NCI-H774 (cell line): ENCODE results near the gene NOCT.
"Not testable (repeated sequence)": the region's sequence is repeated elsewhere in the genome, so short reads cannot be mapped to it uniquely, and the experiment has no call there.

Experiments used
- DNase-seq: peaks from one replicate; lab custom pipeline; 2025; lab: John Stamatoyannopoulos, UW

NOCT gene

DNA sequence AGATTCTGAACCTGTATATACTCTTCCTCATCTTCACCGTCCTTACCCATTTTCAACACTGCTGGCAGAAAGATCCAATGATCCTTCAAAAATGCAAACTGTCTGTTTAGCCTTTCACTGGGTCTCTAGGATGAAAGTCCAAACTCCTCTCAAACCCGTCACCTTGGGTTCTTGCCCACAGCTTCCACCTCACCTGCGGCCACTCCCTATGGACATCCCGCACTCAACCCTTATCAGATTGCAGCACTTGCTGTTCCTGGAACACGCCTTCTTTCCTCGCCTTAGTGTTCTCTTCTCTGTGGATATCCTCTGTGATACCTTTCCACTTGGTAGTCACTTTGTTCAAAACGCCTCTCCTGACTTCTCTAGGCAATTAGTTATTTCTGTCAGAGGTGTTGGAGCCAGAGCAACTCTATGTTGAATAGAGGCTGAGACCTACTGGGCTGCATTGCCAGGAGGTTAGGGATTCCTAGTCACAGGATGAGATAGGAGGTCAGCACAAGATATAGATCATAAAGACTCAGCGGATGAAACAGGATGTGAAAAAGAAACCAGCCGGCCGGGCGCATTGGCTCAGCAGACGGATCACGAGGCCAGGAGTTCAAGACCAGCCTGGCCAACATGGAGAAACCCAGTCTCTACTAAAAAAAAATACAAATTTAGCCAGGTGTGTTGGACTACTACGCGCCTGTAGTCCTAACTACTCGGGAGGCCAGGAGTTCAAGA, 4.2 kb upstream of the NOCT start:
- no peak for DNase-seq

DNA sequence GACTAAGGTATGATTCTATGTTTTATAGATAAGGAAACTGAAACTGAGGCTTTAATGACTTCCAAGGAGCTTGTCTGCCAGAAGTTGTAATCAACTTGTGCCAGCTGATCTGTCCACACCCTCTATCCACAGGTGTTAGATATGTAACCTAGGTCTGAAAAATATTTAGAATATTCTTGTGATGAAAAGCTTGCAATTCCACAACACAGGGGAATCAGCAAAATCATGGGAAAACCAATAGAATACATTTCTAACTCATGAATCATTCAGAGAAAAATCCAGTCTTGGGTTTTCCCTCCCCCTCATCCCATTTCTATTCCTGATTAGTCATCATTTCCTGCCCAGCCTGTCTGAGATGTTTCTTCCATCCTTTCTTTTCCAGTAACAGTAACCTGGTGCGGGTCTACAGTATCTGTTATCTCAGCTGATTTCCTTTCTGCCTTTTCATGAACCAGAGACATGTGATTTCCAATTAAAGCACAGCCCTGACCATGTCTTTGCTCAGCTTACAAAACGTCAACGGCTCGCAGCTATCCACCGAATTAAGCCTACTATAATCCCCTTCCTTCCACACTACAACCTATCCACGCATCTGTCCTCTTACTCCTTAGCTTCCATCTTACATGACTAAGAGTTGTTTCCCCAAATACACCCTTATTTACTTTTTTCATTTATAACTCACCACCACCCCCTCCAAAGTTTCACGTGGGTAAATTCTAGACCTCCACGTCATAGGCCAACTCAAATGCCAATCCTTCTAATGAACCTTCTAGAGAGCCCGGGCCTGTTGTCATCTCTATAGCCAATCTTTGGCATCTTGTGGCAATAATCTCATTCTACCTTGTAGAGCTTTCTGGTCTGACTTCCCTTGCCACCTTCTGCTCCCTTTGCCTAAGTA, 961 bp upstream of the NOCT start:
- no peak for DNase-seq

DNA sequence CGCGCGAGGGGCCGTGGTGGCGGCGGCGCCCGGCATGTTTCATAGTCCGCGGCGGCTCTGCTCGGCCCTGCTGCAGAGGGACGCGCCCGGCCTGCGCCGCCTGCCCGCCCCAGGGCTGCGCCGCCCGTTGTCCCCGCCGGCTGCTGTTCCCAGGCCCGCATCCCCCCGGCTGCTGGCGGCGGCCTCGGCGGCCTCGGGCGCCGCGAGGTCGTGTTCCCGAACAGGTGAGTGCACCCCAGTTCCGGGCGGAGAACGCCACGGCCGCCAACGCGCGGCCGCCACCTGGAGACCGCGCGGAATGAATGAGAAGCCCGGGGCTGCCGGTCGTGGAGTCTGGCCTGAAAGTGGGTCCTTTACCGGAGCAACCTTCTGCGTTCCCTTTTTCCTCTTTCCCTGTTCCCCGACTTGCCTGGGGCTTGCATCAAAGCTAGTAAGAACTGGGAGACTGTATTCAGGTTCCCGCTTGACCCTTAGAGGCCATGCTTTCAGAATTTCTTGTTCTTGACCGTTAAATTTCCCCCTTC, 429 bp downstream of the NOCT start:
- peak; percentile 4 for DNase-seq

DNA sequence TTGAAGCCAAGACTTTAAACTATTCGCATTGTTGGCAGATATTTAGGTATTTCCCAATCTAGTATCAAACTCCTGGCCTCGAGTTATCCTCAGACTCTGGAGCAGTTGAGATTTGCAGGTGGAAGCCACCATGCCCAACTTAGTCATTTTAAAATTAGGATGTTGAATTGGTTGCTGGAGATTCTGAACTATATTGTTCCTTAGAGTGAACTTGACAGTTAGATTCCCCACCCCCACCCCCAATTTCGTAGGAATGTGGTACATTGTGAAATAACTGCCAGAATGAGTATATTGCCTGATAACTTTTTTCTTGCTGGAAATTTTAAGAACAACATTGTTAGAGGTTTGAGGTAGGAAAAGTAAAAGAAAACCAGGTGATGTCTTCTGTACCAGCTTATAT, 2.3 kb downstream of the NOCT start:
- DNase-seq: no peak

DNA sequence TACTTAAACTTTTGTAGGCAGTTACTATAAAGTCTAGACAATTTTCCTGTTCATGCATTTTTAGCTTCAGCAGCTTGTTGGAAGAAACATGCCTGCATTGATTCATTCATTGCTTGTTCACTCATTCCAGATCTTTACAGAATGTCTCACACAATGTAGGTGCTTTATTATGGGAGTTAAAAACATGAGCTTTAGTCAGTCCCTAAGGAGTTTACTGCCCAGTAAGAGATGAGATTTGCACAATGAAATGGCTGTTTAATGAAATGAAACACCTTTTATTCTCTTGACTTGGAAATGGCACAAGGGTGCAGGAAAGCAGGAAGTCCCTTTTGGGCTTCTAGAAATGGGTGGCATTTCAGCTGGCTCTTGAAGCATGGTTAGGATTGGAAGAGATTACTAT, 2.9 kb downstream of the NOCT start:
- no peak for DNase-seq

DNA sequence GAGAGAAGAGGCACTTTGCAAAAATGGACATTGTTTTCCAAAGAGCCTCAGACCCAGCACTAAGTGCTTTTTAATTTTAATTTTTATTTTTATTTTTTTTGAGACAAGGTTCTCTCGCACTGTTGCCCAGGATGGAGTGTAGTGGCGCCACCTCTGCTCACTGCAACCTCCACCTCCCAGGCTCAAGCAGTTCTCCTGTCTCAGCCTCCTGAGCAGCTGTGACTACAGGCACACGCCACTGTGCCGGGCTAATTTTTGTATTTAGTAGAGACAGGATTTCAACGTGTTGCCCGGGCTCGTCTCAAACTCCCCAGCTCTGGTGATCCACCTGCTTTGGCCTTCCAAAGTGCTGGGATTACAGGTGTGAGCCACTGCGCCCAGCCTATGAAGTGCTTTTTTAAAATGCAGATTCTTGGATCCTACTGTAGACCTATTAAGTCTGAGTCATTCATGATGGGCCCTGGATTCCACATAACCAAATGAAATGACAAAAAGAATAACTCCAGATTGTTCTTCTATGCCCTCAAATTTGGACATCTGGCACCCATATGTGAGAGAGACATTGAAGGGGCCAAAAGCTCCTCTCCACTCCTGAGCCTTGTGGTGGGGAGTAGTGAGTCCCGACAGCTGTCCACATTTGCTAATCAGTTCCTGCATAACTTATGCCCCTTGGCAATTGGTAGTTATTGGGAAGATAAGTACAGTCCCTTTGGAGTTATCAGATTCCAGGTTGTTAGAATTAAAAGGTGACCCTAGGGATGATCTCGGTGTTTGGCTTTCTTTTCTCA, 3.6 kb downstream of the NOCT start:
- DNase-seq: no peak

DNA sequence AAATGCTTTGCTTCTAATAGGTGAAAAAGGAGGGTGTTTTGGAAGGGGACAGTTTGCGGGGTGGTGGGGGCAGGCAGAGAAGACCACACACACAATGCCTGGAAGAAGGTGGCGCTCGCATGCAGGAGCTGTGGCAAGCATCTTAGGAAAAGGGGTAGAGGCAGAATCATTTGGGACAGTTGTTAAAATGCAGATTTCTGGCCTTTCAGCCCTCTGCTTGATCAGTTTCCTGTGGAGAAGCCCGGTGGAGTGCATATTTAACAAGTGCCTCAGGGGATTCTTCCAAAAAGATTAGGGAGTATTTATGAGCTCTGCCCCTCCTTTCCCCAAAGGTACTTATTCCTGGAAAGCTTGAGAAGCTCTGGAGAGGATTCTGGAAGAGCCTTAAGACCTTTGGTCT, 4.8 kb downstream of the NOCT start:
- DNase-seq: no peak

DNA sequence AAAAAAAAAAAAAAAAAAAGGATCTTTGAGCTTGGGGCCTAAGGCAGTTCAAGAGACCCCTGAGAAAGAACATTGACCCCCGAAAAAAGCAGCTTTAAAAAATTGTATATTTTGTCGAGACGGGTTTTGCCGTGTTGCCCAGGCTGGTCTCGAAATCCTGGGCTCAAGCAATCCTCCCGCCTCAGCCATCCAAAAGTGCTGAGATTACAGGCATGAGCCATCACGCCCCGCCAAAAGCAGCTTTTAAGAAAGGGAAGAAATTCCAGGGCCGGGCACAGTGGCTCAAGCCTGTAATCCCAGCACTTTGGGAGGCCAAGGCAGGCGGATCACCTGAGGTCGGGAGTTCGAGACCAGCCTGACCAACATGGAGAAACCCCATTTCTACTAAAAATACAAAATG, 5.5 kb downstream of the NOCT start:
- DNase-seq: not testable (repeated sequence)

DNA sequence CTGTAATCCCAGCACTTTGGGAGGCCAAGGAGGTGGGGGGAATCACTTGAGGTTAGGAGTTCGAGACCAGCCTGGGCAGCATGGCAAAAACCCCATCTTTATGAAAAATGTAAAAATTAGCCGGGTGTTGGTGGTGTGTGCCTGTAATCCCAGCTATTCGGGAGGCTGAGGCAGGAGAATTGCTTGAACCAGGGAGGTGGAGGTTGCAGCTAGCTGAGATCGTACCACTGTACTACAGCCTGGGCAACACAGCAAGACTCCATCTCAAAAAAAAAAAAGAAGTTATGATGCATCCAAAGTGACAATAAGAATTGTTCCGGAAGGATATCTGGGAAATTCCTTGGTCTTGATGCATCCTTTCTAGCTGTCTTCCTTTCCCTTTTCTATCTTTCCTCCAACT, 7.3 kb downstream of the NOCT start:
- no peak for DNase-seq

DNA sequence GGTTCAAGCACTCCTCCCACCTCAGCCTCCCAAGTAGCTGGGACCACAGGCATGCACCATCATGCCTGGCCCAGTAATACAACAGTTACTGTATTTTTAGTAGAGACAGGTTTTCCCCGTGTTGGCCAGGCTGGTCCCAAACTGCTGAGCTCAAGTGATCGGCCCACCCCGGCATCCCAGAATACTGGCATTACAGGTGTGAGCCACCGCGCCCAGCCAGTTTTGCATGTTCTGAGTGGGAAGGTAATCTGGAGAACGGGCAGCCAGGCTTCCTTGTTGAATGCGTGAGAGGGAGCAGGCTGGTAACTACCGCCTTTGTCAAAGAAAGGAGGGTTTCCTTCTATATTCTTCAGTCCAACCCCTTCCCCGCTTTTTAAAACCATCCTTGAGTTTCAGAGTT, 9.1 kb downstream of the NOCT start:
- no peak for DNase-seq

DNA sequence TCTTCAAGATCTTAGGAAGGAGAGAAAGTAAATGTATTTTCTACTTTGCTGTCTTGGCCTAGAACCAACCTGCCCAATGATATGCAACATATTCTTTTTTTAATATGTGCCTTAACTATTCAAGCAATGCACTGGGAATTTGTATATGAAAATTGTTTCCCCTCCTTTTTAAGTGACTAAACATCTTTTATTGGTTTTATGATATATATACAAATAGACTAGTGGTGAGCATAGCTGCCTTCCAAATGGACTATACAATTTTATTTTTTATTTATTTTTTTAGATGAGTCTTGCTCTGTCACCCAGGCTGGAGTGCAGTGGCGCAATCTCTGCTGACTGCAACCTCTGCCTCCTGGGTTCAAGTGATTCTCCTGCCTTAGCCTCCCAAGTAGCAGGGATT, 10.3 kb downstream of the NOCT start:
- DNase-seq: no peak

DNA sequence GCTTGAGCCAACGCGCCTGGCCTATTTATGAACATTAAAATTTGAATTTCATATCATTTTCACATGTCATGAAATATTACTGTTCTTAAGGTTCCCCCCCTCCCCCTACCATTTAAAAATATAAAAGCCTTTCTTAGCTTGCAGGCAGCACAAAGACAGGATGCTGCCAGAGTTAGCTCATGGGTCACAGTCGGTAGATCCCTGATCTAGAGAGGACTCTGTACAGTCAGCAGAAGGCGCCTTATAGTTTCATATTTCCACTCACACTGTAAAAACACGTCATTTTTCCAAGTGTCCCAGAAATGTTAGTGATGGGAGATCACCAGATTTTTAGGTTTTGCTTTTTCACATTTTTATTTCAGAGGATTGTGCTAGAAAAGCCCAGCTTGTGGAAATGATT, 12.2 kb downstream of the NOCT start:
- DNase-seq: no peak

DNA sequence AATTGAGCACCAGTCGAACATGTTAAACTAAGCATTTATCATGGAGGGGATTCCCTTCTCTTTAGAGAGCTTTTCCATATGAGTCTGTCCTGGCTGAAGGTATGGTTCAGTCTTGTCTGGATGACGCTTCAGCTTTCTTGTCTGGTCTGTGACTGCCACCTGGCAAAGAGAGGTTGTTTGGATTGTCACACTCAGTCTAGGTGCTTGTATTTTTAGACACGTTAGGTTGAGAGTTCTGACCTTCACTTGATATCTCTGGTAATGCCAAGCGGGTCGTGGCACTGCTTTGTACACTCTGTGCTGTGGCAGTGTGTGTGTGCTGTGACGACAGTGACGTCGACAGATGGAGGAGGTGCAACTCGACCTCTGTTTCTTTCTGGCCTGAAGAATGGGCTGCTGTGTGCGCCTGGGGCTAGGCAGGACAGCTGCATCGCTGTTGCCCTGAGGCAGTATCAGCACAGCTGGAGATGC, 12.6 kb downstream of the NOCT start:
- no peak for DNase-seq

DNA sequence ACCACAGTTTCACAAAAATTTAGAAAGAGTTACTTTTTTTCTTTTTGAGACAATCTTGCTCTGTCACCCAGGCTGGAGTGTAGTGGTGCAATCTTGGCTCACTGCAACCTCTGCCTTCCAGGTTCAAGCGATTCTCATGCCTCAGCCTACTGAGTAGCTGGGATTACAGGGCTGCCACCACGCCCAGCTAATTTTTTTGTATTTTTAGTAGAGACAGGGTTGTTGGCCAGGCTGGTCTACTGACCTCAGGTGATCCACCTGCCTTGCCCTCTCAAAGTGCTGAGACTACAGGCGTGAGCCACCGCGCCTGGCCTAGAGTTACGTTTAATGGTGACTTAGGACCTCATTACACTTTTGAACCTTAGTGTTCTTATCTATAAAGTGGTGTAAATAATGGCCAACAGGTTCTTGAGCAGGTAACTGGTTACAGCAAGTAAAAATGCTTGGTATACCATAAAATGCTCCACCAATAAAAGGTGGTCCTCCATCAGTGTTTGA, 14.3 kb downstream of the NOCT start:
- not testable (repeated sequence) for DNase-seq

DNA sequence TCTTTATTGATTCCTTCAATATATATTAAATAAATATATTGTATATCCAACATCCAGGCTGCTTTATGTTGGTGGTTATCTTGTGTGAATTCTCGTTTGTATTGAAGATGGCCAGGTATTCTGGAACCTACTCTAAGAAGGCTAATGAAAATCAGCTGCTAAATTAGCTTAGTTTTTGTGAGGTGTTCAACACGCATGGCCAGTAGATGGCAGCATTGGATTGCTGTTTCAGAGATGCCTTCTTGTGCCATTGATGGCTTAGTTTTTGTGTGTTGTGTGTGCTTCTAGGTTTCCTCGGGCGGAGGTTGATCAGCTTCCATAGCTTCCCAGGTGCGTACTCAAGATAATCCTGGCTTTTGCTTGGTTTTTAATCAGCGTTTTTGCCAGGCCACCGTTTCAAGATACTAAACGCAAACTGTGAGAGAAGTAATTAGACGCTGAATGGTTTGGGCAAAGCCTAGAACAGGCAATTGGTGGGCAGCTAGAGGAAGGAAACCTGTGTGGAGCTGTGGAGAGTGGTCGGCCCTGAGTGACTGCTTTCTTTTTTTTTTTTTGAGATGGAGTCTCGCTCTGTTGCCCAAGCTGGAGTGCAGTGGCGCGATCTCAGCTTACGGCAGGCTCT, 15.1 kb downstream of the NOCT start:
- peak; percentile 42 for DNase-seq

DNA sequence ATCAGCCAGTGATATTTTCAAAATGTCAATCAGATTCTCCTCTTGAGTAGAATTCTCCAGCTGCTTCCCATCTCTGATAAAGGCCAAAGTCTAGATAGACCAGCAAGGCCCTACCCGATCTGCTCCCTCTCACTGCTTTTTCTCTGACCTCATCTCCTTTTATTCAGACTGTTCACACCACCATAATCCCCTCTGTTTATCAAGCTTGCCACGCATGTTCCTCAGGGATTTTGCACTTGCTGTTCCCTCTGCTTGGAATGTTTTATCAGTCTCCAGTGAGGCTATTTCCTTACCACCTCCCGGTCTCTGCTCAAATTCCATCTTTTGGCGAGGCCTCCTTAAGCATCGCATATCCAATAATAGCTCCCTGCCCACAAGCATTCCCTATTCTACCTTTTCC, 20.1 kb downstream of the NOCT start:
- no peak for DNase-seq

DNA sequence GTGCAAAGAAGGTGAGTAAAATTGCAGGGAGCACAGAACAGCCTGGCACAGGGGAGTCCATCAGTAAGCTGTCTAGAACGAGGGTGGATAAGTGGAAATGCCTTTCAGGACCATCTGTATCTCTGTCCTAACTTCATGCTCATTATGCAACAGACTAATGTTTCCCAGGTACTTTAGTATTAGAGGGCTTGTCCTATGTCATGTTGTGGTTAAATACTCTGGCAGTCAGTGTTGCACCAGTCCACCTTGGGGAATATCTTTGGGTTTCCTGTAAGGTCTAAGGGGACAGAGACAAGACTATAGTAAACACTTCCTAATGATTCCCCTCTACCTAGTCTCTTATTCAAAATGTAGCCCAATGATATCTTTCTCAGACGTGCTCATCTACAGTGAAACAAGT, 21.3 kb downstream of the NOCT start:
- no peak for DNase-seq

DNA sequence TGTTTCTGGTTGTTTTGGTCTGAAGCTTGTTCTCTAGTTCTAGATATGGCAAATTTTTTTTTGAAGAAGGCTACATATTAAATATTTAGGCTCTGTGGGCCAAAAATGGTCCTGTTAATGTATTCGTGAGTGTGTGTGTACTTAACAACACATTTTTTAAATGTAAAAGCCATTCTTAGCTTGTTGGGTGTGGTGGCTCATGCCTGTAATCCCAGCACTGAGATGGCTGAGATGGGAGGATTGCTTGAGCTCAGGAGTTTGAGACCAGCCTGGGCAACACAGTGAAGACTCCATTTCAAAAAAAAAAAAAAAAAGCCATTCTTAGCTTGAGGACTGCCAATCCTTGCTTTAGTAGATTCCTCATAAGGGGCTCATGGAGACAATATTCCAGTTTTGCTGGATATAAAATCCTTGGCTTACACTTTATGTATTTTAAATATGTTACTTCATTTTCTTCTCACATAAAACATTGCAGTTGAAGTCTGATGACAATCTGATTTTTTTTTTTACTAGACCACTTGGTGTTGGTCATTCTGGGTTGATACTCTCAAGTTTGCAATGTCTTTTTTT, 23.4 kb downstream of the NOCT start:
- DNase-seq: no peak

DNA sequence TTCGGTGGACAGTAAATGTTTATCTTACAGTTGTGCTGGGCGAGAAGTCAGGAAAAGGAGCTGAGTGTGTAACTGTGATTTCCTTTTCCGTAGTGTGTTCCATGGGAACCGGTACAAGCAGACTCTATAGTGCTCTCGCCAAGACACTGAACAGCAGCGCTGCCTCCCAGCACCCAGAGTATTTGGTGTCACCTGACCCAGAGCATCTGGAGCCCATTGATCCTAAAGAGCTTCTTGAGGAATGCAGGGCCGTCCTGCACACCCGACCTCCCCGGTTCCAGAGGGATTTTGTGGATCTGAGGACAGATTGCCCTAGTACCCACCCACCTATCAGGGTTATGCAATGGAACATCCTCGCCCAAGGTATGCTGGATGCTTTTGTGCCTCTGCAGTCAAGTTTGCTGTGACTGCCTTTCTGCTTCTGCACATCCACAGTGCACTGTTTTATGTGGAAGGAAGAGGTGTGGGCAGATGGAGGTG, 27.4 kb downstream of the NOCT start:
- no peak for DNase-seq

DNA sequence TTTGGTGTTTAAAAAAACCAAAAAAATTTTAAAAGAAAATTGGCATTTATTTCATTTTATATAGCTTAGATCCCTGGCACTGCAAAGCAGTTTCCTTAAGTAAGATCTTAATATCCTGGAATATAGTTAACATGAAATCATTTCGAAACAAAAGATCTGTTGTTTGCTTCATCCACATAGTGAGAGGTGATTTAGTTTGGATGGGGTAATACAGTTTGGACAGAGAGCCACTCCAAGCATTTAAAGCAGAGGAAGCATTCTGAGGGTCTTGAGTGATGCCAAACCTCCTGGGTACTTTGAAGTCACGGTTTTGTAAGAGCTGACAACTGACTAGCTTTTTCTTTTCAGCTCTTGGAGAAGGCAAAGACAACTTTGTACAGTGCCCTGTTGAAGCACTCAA, 28.7 kb downstream of the NOCT start:
- no peak for DNase-seq

DNA sequence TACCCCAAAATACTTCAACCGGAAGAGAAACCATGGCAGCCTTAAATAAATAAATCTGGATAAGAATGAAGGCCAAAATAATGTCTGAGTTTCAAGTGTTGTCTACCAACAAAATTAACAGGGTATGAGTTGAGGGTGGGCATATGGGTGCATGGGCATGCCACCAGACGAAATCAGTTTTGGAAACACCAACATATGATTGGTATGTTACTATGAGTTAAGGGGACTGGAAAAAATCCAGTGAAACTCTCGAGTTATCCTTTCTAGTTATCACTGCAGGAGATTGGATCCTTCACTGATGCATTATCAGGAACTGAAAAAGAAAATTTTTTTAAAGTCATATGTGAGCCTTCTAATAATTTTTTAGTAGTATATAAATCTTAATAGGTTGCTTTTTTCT, 32.4 kb downstream of the NOCT start:
- no peak for DNase-seq
